Astrocyte (in vitro differentiated cells and primary cell): ENCODE data around the gene ZFHX3.

Experiments used
- CTCF ChIP-seq: IDR thresholded peaks from 2 replicates; pipeline ENCODE4 v1.5.1; 2011; ENCODE audit warnings: low read depth, mild to moderate bottlenecking, inconsistent platforms, low read length, moderate library complexity; ENCODE audit not compliant: insufficient read depth
- EZH2 ChIP-seq: IDR thresholded peaks from 2 replicates; pipeline ENCODE4 v1.6.1; 2012; ENCODE audit warnings: mild to moderate bottlenecking, low read length, inconsistent platforms; ENCODE audit not compliant: insufficient read depth

- no peak for TF ChIP-seq CTCF
- no peak for TF ChIP-seq EZH2
Measured at GRCh38 chr16:72811876-72812275, 236.1 kb downstream of the ZFHX3 start.
